Body of pancreas (tissue), 4 donors: ENCODE data around the gene C2.

ENCODE experiments used
- CTCF ChIP-seq, 7 experiments: fragments of 450-650 bp in 4 of 7; fragments of 200-600 bp in 3 of 7; sonication (generic) in 3 of 7; IDR thresholded peaks; one replicate each; pipeline ENCODE4 v1.5.1; 2016 to 2019; ENCODE audit warnings: antibody characterized with exemption in 7 of 7
- POLR2A ChIP-seq, 3 donors: fragments of 450-650 bp; IDR thresholded peaks; one replicate each; pipeline ENCODE4 v1.6.1; 2016; ENCODE audit warnings: antibody characterized with exemption in 3 of 3, mild to moderate bottlenecking in 2 of 3

GRCh38 chr6:31971993-31972708 lies 44.6 kb downstream of the C2 start, which contains the start of gene DXO:
- TF ChIP-seq CTCF (IDR thresholded peaks at IDR 0.05): peak in 1 of 7 experiments; percentile 3
- peak; percentile 56 to 73 (median 71) for TF ChIP-seq POLR2A (IDR thresholded peaks at IDR 0.05)
